HepG2 (cell line): ENCODE results near the gene DNAJC5. TPM values are rescaled to one million over a fixed set of nuclear protein-coding genes. Genes with fewer than 3 reads are reported as not detected.

ENCODE experiments used
- ATF4 ChIP-seq, 2 experiments: fragments of 450-650 bp in 1 of 2; sonication (generic) in 1 of 2; formaldehyde crosslinking; IDR thresholded peaks; 2 replicates each; pipeline versions ENCODE4 v1.5.0 to v1.8.0; 2020 to 2022; ENCODE audit warnings: mild to moderate bottlenecking in 1 of 2, missing genetic modification reagents in 1 of 2
- MXI1 ChIP-seq: IDR thresholded peaks from 3 replicates; pipeline ENCODE4 v1.6.1; 2012; ENCODE audit warnings: low read depth, low read length, inconsistent platforms, borderline replicate concordance
- POLR2G ChIP-seq: fragments of 200-400 bp; formaldehyde crosslinking; IDR thresholded peaks from 2 replicates; pipeline ENCODE4 v1.6.1; 2018; ENCODE audit warnings: mild to moderate bottlenecking, low read depth, low read length, moderate library complexity
- SCMH1 ChIP-seq: sonication (generic); formaldehyde crosslinking; IDR thresholded peaks from 2 replicates; pipeline ENCODE4 v1.9.0; 2021; ENCODE audit warnings: missing genetic modification reagents, mild to moderate bottlenecking, borderline replicate concordance
- SIN3A ChIP-seq: IDR thresholded peaks from 2 replicates; pipeline ENCODE4 v1.6.1; 2011; ENCODE audit warnings: low read depth, mild to moderate bottlenecking, control low read depth, low read length, borderline replicate concordance
- SKIL ChIP-seq: sonication (generic); formaldehyde crosslinking; IDR thresholded peaks from 2 replicates; pipeline ENCODE4 v1.8.0; 2022; ENCODE audit warnings: missing genetic modification reagents, mild to moderate bottlenecking, moderate library complexity, borderline replicate concordance
- ZBTB21 ChIP-seq: sonication (generic); formaldehyde crosslinking; IDR thresholded peaks from 2 replicates; pipeline ENCODE4 v1.4.0; 2020; ENCODE audit warnings: missing genetic modification reagents
- ZFP37 ChIP-seq: sonication (generic); formaldehyde crosslinking; IDR thresholded peaks from 2 replicates; pipeline ENCODE4 v1.4.0; 2020; ENCODE audit warnings: missing genetic modification reagents, borderline replicate concordance
- ZNF451 ChIP-seq: sonication (generic); formaldehyde crosslinking; IDR thresholded peaks from 2 replicates; pipeline ENCODE4 v1.5.0; 2020; ENCODE audit warnings: mild to moderate bottlenecking, missing genetic modification reagents
- ZNF609 ChIP-seq: sonication (generic); formaldehyde crosslinking; IDR thresholded peaks from 2 replicates; pipeline ENCODE4 v1.4.0; 2020; ENCODE audit warnings: mild to moderate bottlenecking, missing genetic modification reagents, borderline replicate concordance
- ZNF616 ChIP-seq: sonication (generic); formaldehyde crosslinking; IDR thresholded peaks from 2 replicates; pipeline ENCODE4 v1.5.0; 2020; ENCODE audit warnings: low read depth, mild to moderate bottlenecking, missing genetic modification reagents
- ZSCAN9 ChIP-seq: IDR thresholded peaks from 2 replicates; pipeline ENCODE4 v1.6.1; 2016; ENCODE audit warnings: borderline replicate concordance
- polyA plus RNA-seq, 8 experiments: library from polyadenylated mRNA; depleted of rRNA in 3 of 8; stranded (reverse) in 7 of 8; unstranded in 1 of 8; fragments of >200 nt; fragmentation: Illumina TruSeq in 4 of 8; extraction: Trizol in 4 of 8; gene quantifications; 2 replicates each; pipeline versions ENCODE4 v1.2.1 to v1.2.3, GENCODE V29; 2011 to 2016; ENCODE audit warnings: low read depth in 4 of 8, missing spikeins in 1 of 8, mixed read lengths in 1 of 8; ENCODE audit not compliant: insufficient read depth in 1 of 8
- total RNA-seq, 5 experiments: library from RNA; depleted of rRNA; stranded (reverse); fragments of >200 nt; fragmentation: Illumina TruSeq; extraction: Trizol; gene quantifications; 2 replicates each; pipeline ENCODE4 v1.2.3, GENCODE V29; 2016; ENCODE audit warnings: low read depth in 1 of 5
- TF ChIP-seq, protein P1 (sequence below): sonication (generic); formaldehyde crosslinking; IDR thresholded peaks from 2 replicates; pipeline ENCODE4 v1.8.0; 2022; ENCODE audit warnings: mild to moderate bottlenecking, missing genetic modification reagents
- TF ChIP-seq, protein P2 (sequence below): sonication (generic); formaldehyde crosslinking; IDR thresholded peaks from 2 replicates; pipeline ENCODE4 v1.5.0; 2020; ENCODE audit warnings: mild to moderate bottlenecking, missing genetic modification reagents
- TF ChIP-seq, protein P3 (sequence below): sonication (generic); IDR thresholded peaks from 2 replicates; pipeline ENCODE4 v1.6.1; 2016; ENCODE audit warnings: low read depth, borderline replicate concordance

DNAJC5 gene
- total and polyA plus RNA-seq, 2 of the 13 experiments (the other 11 are each of a cell fraction or from before 2014, with no cell fraction given): 42.8 to 64.5 TPM

DNA sequence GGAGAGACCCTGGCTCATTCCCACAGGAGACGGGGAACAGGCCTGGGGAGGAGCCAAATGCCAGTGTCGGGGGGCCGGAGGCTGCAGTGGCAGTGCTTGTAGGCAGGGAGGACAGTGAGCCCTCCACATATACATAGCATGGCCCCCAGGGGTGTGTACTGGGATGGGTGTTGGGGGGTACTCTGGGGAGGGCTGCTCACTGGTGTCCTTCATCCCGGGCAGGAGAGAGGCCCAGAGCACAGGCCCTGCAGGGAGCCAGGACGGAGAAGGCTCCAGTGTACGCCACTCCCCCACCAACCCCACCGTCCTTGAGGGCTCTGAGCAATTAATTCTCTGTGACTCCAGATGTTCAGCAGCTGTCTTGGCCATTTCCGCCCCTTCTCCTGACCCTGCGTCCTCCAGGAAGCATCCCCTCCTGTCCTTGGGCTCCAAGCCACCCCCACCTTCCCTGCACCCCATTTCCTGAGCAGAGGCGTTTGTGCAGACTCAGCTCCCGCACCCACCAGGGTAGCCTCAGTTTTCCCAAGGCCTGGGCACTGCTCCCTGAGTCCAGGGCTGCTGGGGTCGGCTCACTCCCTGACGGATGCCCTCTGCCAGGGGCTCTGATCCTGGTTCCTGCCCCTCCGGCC is 37.0 kb upstream of the DNAJC5 start (continued):
- TF ChIP-seq ZNF609: peak; percentile 53; the same call in 1 of the 2 replicates
- no peak for TF ChIP-seq SKIL (CRISPR knock-in tag)
- TF ChIP-seq, protein P1, sequence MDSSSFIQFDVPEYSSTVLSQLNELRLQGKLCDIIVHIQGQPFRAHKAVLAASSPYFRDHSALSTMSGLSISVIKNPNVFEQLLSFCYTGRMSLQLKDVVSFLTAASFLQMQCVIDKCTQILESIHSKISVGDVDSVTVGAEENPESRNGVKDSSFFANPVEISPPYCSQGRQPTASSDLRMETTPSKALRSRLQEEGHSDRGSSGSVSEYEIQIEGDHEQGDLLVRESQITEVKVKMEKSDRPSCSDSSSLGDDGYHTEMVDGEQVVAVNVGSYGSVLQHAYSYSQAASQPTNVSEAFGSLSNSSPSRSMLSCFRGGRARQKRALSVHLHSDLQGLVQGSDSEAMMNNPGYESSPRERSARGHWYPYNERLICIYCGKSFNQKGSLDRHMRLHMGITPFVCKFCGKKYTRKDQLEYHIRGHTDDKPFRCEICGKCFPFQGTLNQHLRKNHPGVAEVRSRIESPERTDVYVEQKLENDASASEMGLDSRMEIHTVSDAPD (CRISPR knock-in tag): peak; percentile 71; the same call in 1 of the 2 replicates
- TF ChIP-seq, protein P2, sequence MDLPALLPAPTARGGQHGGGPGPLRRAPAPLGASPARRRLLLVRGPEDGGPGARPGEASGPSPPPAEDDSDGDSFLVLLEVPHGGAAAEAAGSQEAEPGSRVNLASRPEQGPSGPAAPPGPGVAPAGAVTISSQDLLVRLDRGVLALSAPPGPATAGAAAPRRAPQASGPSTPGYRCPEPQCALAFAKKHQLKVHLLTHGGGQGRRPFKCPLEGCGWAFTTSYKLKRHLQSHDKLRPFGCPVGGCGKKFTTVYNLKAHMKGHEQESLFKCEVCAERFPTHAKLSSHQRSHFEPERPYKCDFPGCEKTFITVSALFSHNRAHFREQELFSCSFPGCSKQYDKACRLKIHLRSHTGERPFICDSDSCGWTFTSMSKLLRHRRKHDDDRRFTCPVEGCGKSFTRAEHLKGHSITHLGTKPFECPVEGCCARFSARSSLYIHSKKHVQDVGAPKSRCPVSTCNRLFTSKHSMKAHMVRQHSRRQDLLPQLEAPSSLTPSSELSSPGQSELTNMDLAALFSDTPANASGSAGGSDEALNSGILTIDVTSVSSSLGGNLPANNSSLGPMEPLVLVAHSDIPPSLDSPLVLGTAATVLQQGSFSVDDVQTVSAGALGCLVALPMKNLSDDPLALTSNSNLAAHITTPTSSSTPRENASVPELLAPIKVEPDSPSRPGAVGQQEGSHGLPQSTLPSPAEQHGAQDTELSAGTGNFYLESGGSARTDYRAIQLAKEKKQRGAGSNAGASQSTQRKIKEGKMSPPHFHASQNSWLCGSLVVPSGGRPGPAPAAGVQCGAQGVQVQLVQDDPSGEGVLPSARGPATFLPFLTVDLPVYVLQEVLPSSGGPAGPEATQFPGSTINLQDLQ (CRISPR knock-in tag): no peak
- TF ChIP-seq ZNF616 (CRISPR knock-in tag): no peak
- peak; percentile 28 for TF ChIP-seq POLR2G
- 0 out of 2 replicates have a peak, but pooled peaks have one; percentile 18 for TF ChIP-seq ZNF451
- TF ChIP-seq ZSCAN9: no peak
- TF ChIP-seq ZFP37 (CRISPR knock-in tag): no peak
- no peak for TF ChIP-seq MXI1
- TF ChIP-seq SCMH1 (CRISPR knock-in tag): no peak
- no peak for TF ChIP-seq ATF4 (CRISPR knock-in tag; IDR thresholded peaks at IDR 0.05)
- TF ChIP-seq, protein P3, sequence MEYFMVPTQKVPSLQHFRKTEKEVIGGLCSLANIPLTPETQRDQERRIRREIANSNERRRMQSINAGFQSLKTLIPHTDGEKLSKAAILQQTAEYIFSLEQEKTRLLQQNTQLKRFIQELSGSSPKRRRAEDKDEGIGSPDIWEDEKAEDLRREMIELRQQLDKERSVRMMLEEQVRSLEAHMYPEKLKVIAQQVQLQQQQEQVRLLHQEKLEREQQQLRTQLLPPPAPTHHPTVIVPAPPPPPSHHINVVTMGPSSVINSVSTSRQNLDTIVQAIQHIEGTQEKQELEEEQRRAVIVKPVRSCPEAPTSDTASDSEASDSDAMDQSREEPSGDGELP: no peak
- 0 out of 2 replicates have a peak, but pooled peaks have one; percentile 13 for TF ChIP-seq SIN3A
- 0 out of 2 replicates have a peak, but pooled peaks have one; percentile 25 for TF ChIP-seq ZBTB21 (CRISPR knock-in tag)
